ENCODE measurements around the gene RHOU. TPM values are rescaled to one million over a fixed set of nuclear protein-coding genes. Genes with fewer than 3 reads are reported as not detected.
"Not testable (repeated sequence)": the region's sequence is repeated elsewhere in the genome, so short reads cannot be mapped to it uniquely, and the experiment has no call there.

The RHOU gene
- total RNA-seq, 1 donor from 2014 or later = 67.0 TPM

DNA sequence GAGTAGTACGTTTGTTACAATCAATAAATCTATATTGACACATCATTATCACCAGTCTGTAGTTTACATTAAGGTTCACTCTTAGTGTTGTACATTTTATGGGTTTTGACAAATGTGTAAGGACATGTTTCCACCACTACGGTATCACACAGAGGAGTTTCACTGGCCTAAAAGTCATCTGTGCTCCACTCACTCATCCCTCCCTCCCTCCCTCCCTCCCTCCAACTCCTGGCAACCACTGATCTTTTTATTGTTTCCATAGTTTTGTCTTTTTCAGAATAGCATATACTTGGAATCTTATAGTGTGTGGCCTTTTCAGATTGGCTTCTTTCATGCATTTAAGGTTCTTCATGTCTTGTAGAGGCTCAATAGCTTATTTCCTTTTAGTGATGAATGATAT is 44.1 kb upstream of the RHOU start:
- H3K4me1 ChIP-seq = no peaks in the 10 kb centered on the region
- H3K27ac Mint-ChIP-seq = no peak overlapping the region
- H3K9ac ChIP-seq = no peak overlapping the region
- no peak overlapping the region for H3K4me3 Mint-ChIP-seq
- no peak overlapping the region for H3K4me2 ChIP-seq
- peaks cover 3% of the 10 kb centered on the region for H3K27me3 Mint-ChIP-seq (ENCODE audit: insufficient read depth, low read depth)
- H3K4me1 Mint-ChIP-seq = peaks cover 5% of the 10 kb centered on the region
- no peaks in the 10 kb centered on the region for H3K36me3 ChIP-seq
- TF ChIP-seq EZH2phosphoT487 (IDR thresholded peaks at IDR 0.05) (no peak), EZH2 (IDR thresholded peaks at IDR 0.05) (no peak)
- TF ChIP-seq, protein P1, sequence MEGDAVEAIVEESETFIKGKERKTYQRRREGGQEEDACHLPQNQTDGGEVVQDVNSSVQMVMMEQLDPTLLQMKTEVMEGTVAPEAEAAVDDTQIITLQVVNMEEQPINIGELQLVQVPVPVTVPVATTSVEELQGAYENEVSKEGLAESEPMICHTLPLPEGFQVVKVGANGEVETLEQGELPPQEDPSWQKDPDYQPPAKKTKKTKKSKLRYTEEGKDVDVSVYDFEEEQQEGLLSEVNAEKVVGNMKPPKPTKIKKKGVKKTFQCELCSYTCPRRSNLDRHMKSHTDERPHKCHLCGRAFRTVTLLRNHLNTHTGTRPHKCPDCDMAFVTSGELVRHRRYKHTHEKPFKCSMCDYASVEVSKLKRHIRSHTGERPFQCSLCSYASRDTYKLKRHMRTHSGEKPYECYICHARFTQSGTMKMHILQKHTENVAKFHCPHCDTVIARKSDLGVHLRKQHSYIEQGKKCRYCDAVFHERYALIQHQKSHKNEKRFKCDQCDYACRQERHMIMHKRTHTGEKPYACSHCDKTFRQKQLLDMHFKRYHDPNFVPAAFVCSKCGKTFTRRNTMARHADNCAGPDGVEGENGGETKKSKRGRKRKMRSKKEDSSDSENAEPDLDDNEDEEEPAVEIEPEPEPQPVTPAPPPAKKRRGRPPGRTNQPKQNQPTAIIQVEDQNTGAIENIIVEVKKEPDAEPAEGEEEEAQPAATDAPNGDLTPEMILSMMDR (IDR thresholded peaks at IDR 0.05) = no peak
- H3K9me3 ChIP-seq (ENCODE audit: low read depth) = no peaks in the 10 kb centered on the region
- H3F3A ChIP-seq (ENCODE audit: low read depth) = no peaks in the 10 kb centered on the region
- H3K36me3 Mint-ChIP-seq = no peaks in the 10 kb centered on the region
- H3K9me3 Mint-ChIP-seq = no peaks in the 10 kb centered on the region
- no peaks in the 10 kb centered on the region for H3K27me3 ChIP-seq
- no peak overlapping the region for H2AFZ ChIP-seq (replicated peaks)
- H3K27ac ChIP-seq = no peak overlapping the region
- no peaks in the 10 kb centered on the region for H3K79me2 ChIP-seq (ENCODE audit: low read depth)
- no peaks in the 10 kb centered on the region for H4K20me1 ChIP-seq (ENCODE audit: low read depth)
- H3K4me3 ChIP-seq = no peak overlapping the region
- DNase-seq (ENCODE audit: low spot score) = no peak

DNA sequence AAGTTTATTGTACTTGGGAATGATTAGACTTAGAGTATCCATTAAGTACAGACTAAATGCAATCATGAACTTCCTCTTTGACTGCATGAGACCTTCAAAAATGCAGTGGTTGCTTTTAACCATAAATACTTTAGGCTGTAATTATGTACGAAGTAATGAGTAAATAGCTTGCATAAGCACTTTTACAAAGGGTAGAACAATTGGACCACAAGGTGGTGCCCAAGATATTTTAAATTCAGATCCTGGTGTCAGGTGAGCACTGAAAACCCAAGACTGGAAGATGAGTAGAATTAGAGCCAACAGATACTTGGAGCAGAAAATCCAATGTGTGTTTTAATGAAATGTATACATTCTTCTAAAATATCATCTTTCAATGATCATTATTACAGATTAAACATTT is 43.4 kb upstream of the RHOU start:
- Histone ChIP-seq H2AFZ (replicated peaks) (no peak overlapping the region), H3K4me1 (no peaks in the 10 kb centered on the region), H3K9ac (no peak overlapping the region), H3K4me2 (no peak overlapping the region), H3K27ac (no peak overlapping the region), H3K79me2 (ENCODE audit: low read depth) (no peaks in the 10 kb centered on the region), H3K36me3 (no peaks in the 10 kb centered on the region), H4K20me1 (ENCODE audit: low read depth) (no peaks in the 10 kb centered on the region), H3F3A (ENCODE audit: low read depth) (no peaks in the 10 kb centered on the region), H3K9me3 (ENCODE audit: low read depth) (no peaks in the 10 kb centered on the region), H3K27me3 (no peaks in the 10 kb centered on the region), H3K4me3 (no peak overlapping the region)
- Mint-ChIP-seq H3K9me3 (no peaks in the 10 kb centered on the region), H3K27ac (no peak overlapping the region), H3K36me3 (no peaks in the 10 kb centered on the region), H3K4me3 (no peak overlapping the region), H3K4me1 (peaks cover 5% of the 10 kb centered on the region), H3K27me3 (ENCODE audit: insufficient read depth, low read depth) (peaks cover 3% of the 10 kb centered on the region)
- peak; percentile 48 for DNase-seq (ENCODE audit: low spot score)
- no peak for TF ChIP-seq EZH2 (IDR thresholded peaks at IDR 0.05)
- TF ChIP-seq, protein P1 (IDR thresholded peaks at IDR 0.05) = peak; percentile 54

DNA sequence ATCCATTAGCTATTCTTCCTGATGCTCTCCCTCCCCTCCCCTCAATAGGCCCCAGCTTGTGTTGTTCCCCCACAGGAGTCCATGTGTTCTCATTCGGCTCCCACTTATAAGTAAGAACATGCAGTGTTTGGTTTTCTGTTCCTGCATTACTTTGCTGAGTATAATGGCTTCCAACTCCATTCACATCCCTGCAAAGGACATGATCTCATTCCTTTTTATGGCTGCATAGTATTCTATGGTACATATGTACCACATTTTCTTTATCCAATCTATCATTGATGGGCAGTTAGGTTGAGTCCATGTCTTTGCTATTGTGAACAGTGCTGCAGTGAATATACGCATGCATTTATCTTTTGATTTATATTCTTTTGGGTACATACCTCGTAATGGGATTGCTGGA is 40.8 kb upstream of the RHOU start:
- H3K4me3 ChIP-seq; H3K27ac Mint-ChIP-seq; H3K9ac ChIP-seq; H3K79me2 ChIP-seq (ENCODE audit: low read depth); H3K27me3 ChIP-seq; H3K27me3 Mint-ChIP-seq (ENCODE audit: insufficient read depth, low read depth); H4K20me1 ChIP-seq (ENCODE audit: low read depth); H3K4me1 Mint-ChIP-seq; H2AFZ ChIP-seq (replicated peaks); H3K9me3 ChIP-seq (ENCODE audit: low read depth); H3K4me3 Mint-ChIP-seq; H3K36me3 ChIP-seq; H3K4me2 ChIP-seq; H3K9me3 Mint-ChIP-seq; H3K36me3 Mint-ChIP-seq; H3K27ac ChIP-seq; H3F3A ChIP-seq (ENCODE audit: low read depth); H3K4me1 ChIP-seq; DNase-seq (ENCODE audit: low spot score): not testable (repeated sequence)

DNA sequence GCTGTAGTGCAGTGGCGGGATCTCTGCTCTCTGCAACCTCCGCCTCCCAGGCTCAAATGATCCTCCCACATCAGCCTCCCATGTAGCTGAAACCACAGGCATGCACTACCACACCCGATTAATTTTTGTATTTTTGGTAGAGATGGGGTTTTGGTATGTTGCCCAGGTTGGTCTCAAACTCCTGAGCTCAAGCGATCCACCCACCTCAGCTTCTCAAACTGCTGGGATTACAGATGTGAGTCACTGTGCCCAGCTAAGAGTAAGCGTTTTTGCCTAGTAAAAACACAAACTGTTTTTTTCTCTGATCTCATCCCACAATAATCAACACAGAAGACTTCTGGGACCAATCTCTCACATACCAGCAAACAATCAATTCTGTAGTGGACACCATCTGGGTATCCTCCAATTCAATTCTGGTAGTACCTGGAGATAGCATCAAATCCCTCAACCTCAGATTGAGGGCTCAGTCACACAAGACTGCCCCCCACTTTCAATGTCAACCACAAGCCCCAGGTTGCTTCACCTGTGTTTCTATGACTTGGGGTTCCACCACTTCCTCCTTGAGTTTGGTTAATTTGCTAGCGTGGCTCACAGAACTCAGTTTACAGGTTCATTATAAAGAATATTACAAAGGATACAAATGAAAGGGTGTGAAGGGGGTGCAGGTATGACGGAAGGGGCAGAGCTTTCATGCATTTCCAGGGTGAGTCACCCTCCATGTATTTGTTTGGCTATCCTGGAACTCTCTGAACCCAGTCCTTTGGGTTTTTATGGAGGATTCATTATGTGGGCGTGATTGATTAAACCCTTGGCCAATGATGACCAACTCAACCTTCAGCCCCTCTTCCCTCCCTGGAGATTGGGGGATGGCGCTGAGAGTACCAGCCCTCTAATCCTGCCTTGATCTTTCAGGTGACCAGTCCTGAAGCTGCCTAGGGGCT is 40.0 kb upstream of the RHOU start:
- H3K79me2 ChIP-seq (ENCODE audit: low read depth) = no peaks in the 10 kb centered on the region
- TF ChIP-seq EZH2 (IDR thresholded peaks at IDR 0.05) = no peak
- H2AFZ ChIP-seq (replicated peaks) = no peak overlapping the region
- H3F3A ChIP-seq (ENCODE audit: low read depth) = no peaks in the 10 kb centered on the region
- no peaks in the 10 kb centered on the region for H3K36me3 ChIP-seq
- Mint-ChIP-seq H3K27ac (no peak overlapping the region), H3K36me3 (no peaks in the 10 kb centered on the region), H3K4me1 (no peaks in the 10 kb centered on the region), H3K9me3 (no peaks in the 10 kb centered on the region), H3K4me3 (no peak overlapping the region), H3K27me3 (ENCODE audit: insufficient read depth, low read depth) (no peaks in the 10 kb centered on the region)
- DNase-seq (ENCODE audit: low spot score) = no peak
- H3K4me1 ChIP-seq = no peaks in the 10 kb centered on the region
- H3K4me2 ChIP-seq = no peak overlapping the region
- H3K9ac ChIP-seq = no peak overlapping the region
- no peaks in the 10 kb centered on the region for H4K20me1 ChIP-seq (ENCODE audit: low read depth)
- no peaks in the 10 kb centered on the region for H3K27me3 ChIP-seq
- H3K4me3 ChIP-seq = no peak overlapping the region
- no peak overlapping the region for H3K27ac ChIP-seq
- no peaks in the 10 kb centered on the region for H3K9me3 ChIP-seq (ENCODE audit: low read depth)

Data from neural progenitor cell (in vitro differentiated cells).